GOT3 (cell line): ENCODE data around the gene B3GNT8.
"Not testable (repeated sequence)": the region's sequence is repeated elsewhere in the genome, so short reads cannot be mapped to it uniquely, and the experiment has no call there.

Experiments used
- DNase-seq: peaks from one replicate; lab custom pipeline; 2025; ENCODE audit warnings: mixed read lengths; lab: John Stamatoyannopoulos, UW

B3GNT8 gene

DNA sequence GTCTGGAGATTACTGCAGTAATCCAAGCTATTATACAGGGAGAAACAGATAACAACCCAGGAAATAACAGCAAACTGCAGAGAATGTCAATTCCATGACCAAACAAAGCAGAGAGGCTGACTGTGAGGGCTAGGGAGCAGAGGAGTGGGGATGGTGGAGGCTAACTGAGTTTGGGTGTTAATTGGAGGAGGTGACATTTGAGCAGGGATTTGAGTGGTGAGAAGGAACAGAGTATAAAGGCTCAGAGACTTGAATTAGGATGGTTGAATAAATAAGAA is 9.4 kb upstream of the B3GNT8 start:
- no peak for DNase-seq

- no peak for DNase-seq
These were observed 8.9 kb upstream of the B3GNT8 start for GRCh38 chr19:41435936-41436673.

GRCh38 chr19:41435376-41435775 is 8.2 kb upstream of the B3GNT8 start:
- not testable (repeated sequence) for DNase-seq

DNA sequence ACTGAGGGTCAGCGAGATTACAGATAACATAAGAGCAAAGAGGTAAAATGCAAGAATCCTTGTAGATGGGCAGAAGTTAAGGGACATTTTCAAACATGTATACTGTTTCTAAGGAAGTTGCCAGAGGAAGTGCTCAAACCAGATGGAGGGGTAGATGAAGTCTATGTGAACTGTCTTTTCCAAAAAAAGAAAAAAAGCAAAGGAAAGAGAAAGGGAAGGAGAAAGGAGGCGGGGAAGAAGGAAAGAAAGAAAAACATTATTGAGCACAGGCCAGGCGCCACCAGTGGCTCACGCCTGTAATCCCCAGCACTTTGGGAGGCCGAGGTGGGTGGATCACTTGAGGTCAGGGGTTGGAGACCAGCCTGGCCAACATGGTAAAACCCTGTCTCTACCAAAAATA is 7.3 kb upstream of the B3GNT8 start:
- DNase-seq: no peak

- no peak for DNase-seq
These were observed 6.0 kb upstream of the B3GNT8 start for GRCh38 chr19:41433171-41433570.

DNA sequence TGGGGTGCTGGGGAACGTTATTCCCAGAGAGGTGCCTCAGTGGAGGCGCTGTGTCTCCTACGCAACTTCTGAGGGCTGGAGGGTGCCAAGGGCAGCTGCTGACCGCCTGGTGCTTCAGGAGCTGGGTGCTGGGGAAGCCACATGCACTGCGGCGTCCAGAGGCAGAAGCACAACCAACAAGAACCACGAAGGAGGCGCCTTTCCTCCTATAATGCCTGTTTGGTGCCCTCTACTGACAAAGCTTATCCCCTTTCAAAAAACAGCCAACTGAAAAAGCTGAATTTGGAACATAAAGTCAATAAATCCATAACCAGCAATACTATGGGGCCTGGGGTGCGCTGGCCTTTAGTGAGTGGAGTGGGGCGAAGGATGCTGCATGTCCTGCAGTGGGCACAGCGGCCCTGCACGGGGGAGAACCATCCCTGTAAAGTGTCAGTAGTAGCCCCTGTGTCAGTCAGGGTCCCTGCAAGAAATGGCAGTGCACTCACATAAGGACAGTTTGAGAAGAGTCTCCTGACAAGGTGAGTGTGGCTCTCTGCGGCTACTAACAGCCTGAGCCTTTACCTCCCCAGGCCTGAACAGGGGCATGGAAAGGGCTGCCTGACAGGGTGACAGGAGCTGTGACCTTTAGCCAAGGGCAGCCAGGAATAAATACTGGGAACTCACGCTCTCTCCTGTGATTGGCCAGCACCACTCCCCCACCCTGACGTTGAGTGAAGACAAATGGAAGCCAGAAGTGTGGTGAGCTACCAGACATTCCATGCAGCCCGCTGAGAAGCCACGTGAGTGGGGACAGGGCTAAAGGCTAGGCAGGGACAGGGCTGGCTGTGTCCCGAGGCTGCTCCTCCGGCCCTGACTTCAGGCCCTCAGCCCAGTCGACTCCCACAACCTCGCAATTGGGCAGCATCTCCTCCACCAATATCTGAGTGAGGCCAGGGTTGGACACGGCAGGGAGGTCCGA is 4.5 kb upstream of the B3GNT8 start:
- DNase-seq: no peak

DNA sequence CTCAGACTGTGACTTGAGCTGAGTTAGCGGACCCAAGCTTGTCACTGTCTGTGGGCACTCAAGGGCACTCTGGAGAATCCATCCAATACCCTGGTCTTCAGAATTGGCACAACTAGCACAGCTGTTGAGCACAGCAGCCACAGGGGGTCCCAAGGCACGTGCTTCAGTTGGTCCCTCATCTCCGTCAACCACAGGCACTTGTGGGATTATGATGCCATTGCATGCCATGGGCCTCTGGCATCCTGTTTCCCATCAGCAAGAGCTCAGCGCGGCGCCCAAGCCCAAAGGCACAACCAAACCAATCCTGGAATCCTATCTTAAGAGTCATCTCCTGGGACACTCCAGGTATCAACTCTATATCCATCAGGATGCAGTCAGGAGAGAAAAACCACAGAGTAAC is 3.7 kb upstream of the B3GNT8 start:
- DNase-seq: no peak

- no peak for DNase-seq
These were observed 1.3 kb upstream of the B3GNT8 start for GRCh38 chr19:41428481-41428859.

DNA sequence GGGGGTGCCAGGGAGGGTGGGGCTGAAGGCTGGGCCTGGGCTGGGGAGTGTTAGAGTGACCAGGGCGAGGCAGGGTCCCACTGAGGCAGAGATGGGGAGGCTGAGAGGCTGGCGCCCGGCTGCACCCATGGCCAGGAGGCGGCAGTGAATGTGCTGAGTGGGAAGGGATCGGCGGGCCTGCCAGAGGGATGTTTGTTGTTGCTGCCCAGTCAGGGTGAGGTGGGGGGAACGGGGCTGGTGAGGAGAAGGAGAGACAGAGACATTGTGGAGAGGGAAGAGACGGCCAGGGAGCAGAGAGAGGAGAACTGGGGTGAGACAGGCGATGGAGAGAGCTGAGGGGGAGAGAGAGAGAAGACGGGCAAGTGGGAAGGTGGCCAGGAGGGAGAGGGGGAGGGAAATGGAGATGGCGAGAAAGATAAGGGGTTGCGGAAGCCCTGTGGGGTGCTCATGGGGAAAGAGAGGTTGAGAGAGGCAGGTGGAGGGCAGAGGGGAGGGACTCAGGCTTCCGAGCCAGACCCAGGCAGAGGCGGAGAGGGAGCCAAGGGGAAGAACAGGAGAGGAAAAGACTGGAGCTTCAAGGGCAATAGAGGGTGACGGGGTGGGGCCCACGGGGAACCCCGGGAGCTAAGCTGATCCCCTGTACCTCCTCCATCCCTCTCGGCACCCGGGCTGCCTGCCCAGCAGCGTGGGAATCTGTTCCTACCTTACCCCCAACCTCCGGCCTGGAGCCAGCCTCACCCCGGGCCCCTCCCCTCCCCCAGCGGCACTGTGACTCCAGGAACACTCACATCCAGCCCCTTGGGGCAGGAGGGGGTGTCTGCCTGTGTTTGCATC is 690 bp upstream of the B3GNT8 start:
- no peak for DNase-seq

DNA sequence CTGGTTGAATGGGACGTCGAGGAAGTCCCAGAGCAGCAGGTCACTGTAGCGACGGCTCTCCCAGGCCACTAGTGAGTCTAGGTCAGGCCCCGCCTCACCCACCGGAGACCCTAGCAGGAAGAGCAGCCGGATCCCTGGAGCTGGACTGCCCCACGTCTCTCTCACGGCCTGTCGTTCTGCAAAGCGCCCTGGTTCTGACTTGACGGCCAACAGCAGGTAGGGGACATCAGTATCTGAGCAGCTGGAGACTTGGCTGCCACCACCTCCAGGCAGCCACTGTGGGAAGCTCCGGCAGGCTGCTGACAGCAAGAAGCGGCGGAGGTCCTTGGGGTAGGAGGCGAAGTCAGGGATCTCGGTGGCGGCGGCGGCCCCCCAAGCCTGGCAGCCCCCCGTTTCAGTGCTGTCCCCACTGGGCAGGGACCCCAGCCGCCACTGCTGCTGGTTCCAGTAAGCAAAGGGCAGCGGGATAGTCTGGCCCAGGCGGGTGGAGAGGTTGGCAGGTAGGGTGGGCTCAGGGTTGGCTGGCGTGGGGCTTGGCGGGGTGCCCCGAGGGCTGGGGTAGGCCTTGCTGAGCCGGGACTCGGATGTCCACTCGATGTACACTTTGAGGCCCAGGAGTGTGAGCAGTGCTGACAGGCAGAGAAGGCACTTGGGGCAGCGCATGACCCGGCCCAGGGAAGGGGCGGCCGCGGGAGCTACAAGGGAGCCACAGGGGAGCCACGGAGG is 895 bp downstream of the B3GNT8 start:
- no peak for DNase-seq

DNA sequence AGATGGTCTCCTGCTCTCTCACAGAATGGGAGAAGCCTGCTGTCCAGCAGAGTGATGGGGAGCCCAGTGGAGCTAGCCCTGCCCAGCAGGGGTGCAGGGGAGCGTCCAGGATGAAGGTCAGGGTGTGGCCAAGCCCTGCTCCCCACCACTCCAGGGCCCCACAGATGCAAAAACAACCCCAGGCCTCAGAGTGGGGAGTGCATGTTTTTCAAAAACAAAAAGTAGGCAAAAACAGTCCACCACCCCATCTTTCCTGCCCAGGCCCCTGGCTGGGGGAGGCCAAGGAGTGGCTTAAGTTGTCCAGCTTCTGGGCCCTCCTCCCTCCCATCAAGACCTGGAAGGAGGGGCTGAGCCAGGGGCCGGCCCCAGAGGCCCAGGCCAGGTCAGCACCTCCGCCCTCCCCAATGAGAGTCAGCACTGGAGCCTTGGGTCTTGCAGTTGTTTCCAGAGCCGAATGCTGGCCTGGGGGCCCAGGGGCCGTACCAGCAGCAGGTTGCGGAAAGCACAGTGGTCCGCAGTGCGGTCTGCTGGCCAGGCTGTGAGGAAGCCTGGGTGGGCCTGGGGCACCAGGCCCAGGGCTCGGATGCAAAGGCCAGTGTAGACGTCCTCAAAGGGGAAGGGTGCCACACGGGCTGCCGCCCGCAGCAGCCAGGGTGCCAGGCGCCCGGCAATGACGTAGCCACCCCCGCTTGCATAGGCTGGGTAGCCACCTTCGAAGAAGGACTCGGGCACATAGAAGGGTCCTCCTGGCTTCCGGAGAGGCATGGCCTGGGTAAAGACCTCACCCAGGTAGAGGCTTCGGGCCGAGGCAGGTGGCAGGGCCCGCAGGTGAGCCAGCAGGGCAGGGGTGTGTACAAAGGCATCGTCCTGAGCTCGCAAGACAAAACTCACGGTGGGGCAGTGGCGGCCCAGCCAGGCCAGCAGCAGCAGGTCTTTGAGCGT is 1.7 kb downstream of the B3GNT8 start:
- DNase-seq: no peak

GRCh38 chr19:41424335-41425173 is 2.6 kb downstream of the B3GNT8 start:
- DNase-seq: no peak

GRCh38 chr19:41422955-41423354 is 4.2 kb downstream of the B3GNT8 start:
- DNase-seq: no peak

DNA sequence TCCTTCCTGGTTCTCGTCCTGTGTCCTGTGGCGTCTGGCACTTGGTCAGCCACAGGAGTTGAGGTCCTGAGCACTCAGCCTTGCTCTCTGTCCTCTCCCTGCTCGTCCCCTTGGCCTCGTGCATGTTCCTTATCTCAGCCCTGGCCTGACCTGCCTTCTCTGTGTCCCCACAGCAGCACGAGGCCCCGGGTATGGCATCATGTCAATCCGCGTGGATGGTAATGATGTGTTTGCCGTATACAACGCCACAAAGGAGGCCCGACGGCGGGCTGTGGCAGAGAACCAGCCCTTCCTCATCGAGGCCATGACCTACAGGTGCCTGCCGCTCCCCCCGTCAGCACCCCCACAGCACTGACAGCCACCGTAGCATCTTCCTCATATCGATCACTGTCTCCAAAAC is 4.7 kb downstream of the B3GNT8 start:
- DNase-seq: no peak

GRCh38 chr19:41421973-41422372 is 5.2 kb downstream of the B3GNT8 start:
- DNase-seq: no peak

DNA sequence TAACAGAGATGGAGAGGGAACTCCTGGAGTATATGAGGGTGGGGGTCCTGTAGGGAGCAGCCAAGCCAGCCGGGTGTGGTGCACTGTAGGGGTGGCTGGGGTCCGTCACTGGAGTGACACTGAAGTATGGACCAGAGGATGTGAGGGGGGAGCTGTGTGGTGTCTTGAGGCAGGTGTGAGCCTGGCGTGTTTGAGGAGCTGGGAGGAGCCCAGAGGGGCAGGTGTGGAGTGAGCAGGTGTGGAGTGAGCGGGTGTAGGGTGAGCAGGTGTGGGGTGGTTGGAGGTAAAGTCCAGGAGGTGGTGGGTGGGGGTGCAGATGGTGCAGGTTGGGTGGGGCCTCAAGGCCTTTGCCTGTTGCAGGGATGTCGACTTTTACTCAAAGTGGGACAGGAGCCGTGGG is 5.9 kb downstream of the B3GNT8 start:
- DNase-seq: no peak

GRCh38 chr19:41420101-41420880 is 6.9 kb downstream of the B3GNT8 start:
- no peak for DNase-seq

- no peak for DNase-seq
These were observed 10.9 kb downstream of the B3GNT8 start for GRCh38 chr19:41416194-41416674.

- DNase-seq: no peak
These were observed 12.0 kb downstream of the B3GNT8 start for GRCh38 chr19:41415154-41415571.
